Progenitor cell of endocrine pancreas (in vitro differentiated cells): Measurements from ENCODE around the gene MYOCD. TPM values are rescaled to one million over a fixed set of nuclear protein-coding genes. Genes with fewer than 3 reads are reported as not detected.

Experiments
- DNase-seq: peaks from one replicate; pipeline ENCODE4 v3.0.0; 2021; ENCODE audit warnings: low spot score; ENCODE audit not compliant: unreplicated experiment
- H3K27ac Mint-ChIP-seq: 2 replicates; pipeline ENCODE4 v1.8.0; 2021; ENCODE audit warnings: mild to moderate bottlenecking, moderate library complexity, mixed read lengths
- H3K27me3 Mint-ChIP-seq: 2 replicates; pipeline ENCODE4 v1.8.0; 2021; ENCODE audit warnings: mixed read lengths
- H3K36me3 Mint-ChIP-seq: 2 replicates; pipeline ENCODE4 v1.8.0; 2022; ENCODE audit warnings: mixed read lengths; ENCODE audit not compliant: insufficient read depth
- H3K4me1 Mint-ChIP-seq: 2 replicates; pipeline ENCODE4 v1.8.0; 2021; ENCODE audit warnings: low read depth, mixed read lengths
- H3K4me3 Mint-ChIP-seq: 2 replicates; pipeline ENCODE4 v1.8.0; 2021; ENCODE audit warnings: low read depth, mild to moderate bottlenecking, moderate library complexity, mixed read lengths
- H3K9me3 Mint-ChIP-seq: 2 replicates; pipeline ENCODE4 v1.8.0; 2021; ENCODE audit warnings: low read depth, mixed read lengths
- CTCF ChIP-seq: fragments of 200-600 bp; sonication (generic); IDR thresholded peaks from one replicate; pipeline ENCODE4 v1.5.0; 2021; ENCODE audit warnings: antibody characterized with exemption, mild to moderate bottlenecking; ENCODE audit not compliant: unreplicated experiment
- total RNA-seq: library from RNA; stranded (reverse); gene quantifications from 2 replicates; pipeline ENCODE4 v1.2.1, GENCODE V29; 2021

The MYOCD gene
- total RNA-seq, 1 donor from 2014 or later: 19.2 TPM

GRCh38 chr17:12734926-12735325 is 69.2 kb downstream of the MYOCD start:
- no peak for TF ChIP-seq CTCF
- H3K4me3 Mint-ChIP-seq: no peak overlapping the region

GRCh38 chr17:12735517-12735916 is 69.8 kb downstream of the MYOCD start:
- TF ChIP-seq CTCF: no peak
- Mint-ChIP-seq H3K36me3 (peaks cover 1% of the 10 kb centered on the region), H3K4me3 (no peak overlapping the region), H3K4me1 (peaks cover 32% of the 10 kb centered on the region), H3K27ac (no peak overlapping the region), H3K27me3 (no peaks in the 10 kb centered on the region), H3K9me3 (no peaks in the 10 kb centered on the region)
- DNase-seq: no peak

More at GRCh38 chr17:12734926-12735325, 69.2 kb downstream of the MYOCD start:
- H3K4me1 Mint-ChIP-seq: peaks cover 35% of the 10 kb centered on the region
- H3K9me3 Mint-ChIP-seq: no peaks in the 10 kb centered on the region
- H3K27me3 Mint-ChIP-seq: no peaks in the 10 kb centered on the region
- no peak for DNase-seq
- H3K27ac Mint-ChIP-seq: peak overlapping the region; percentile 73
- H3K36me3 Mint-ChIP-seq: peaks cover 1% of the 10 kb centered on the region

- DNase-seq: no peak
- H3K9me3 Mint-ChIP-seq: no peaks in the 10 kb centered on the region
- no peak for TF ChIP-seq CTCF
- no peaks in the 10 kb centered on the region for H3K27me3 Mint-ChIP-seq
- no peak overlapping the region for H3K27ac Mint-ChIP-seq
- H3K36me3 Mint-ChIP-seq: no peaks in the 10 kb centered on the region
- H3K4me3 Mint-ChIP-seq: no peak overlapping the region
- H3K4me1 Mint-ChIP-seq: peaks cover 24% of the 10 kb centered on the region
Measured at GRCh38 chr17:12736526-12736925, 70.8 kb downstream of the MYOCD start.

GRCh38 chr17:12737740-12738469 is 72.2 kb downstream of the MYOCD start:
- no peak for TF ChIP-seq CTCF
- Mint-ChIP-seq H3K4me1 (peaks cover 21% of the 10 kb centered on the region), H3K36me3 (no peaks in the 10 kb centered on the region), H3K4me3 (no peak overlapping the region), H3K27me3 (no peaks in the 10 kb centered on the region), H3K27ac (no peak overlapping the region), H3K9me3 (no peaks in the 10 kb centered on the region)
- DNase-seq: no peak

- no peaks in the 10 kb centered on the region for H3K27me3 Mint-ChIP-seq
- DNase-seq: no peak
- H3K36me3 Mint-ChIP-seq: no peaks in the 10 kb centered on the region
- H3K4me3 Mint-ChIP-seq: no peak overlapping the region
- no peak overlapping the region for H3K27ac Mint-ChIP-seq
- H3K9me3 Mint-ChIP-seq: no peaks in the 10 kb centered on the region
- no peak for TF ChIP-seq CTCF
- H3K4me1 Mint-ChIP-seq: peaks cover 21% of the 10 kb centered on the region
Measured at GRCh38 chr17:12738624-12739023, 72.9 kb downstream of the MYOCD start.
